ENCODE results near the gene MPEG1. TPM values are rescaled to one million over a fixed set of nuclear protein-coding genes. Genes with fewer than 3 reads are reported as not detected.
A peak's percentile ranks its signal among the peaks of the same experiment; 100 is the strongest.

The MPEG1 gene
- total and polyA plus RNA-seq, 9 donors = 8.8 to 13.8 (median 11.9) TPM

DNA sequence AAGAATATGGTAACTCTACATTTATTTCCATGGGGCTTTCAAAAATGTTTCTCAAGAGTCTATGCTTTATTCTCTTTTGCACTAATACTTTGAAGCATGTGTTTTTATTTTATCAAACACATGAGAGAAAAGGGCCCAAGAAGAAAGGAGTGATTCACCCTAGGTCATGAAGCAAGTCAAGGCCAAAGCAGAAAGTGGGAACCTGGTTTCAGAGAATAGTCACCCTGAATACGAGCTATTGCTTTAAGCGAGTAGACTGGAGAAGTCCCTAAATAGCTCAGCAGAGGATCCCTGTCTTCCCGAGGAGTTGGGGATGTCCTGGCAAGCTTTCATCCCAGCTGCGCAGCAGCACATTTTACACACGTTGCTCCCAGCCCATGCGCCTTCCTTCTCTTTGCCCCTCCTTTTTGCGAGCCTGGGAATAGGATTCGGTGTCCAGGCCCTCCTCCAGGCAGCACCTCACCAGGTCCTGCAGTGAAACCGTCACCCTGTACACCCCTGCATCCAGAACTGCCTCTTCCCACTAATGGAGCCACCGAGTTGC, 19.1 kb downstream of the MPEG1 start:
- H3K4me3 ChIP-seq (ENCODE audit: low read length) = no peak overlapping the region
- no peaks in the 10 kb centered on the region for H3K9me3 ChIP-seq (replicated peaks; ENCODE audit: control insufficient read depth, low read depth, low read length)
- WGBS (ENCODE audit: insufficient coverage) = 40% methylated on average over 10 of the region's 10 CpGs
- H3K27me3 ChIP-seq (ENCODE audit: control insufficient read depth, insufficient read depth, low read length) = no peaks in the 10 kb centered on the region
- H3K4me1 ChIP-seq (ENCODE audit: control insufficient read depth, insufficient read depth, low read length) = peaks cover 18% of the 10 kb centered on the region
- H3K27ac ChIP-seq (ENCODE audit: low read length) = no peak overlapping the region
- DNase-seq = peak; percentile 87
- peaks cover 61% of the 10 kb centered on the region for H3K36me3 ChIP-seq (ENCODE audit: control insufficient read depth, insufficient read depth, low read length)

- no peak overlapping the region for H3K4me3 ChIP-seq (ENCODE audit: low read length)
- no peak for DNase-seq
- no peak overlapping the region for H3K27ac ChIP-seq (ENCODE audit: low read length)
- H3K9me3 ChIP-seq (replicated peaks; ENCODE audit: control insufficient read depth, low read depth, low read length) = no peaks in the 10 kb centered on the region
- WGBS (ENCODE audit: insufficient coverage) = 100% methylated on average over 1 of the region's 4 CpGs
- H3K4me1 ChIP-seq (ENCODE audit: control insufficient read depth, insufficient read depth, low read length) = peaks cover 17% of the 10 kb centered on the region
- peaks cover 68% of the 10 kb centered on the region for H3K36me3 ChIP-seq (ENCODE audit: control insufficient read depth, insufficient read depth, low read length)
- no peaks in the 10 kb centered on the region for H3K27me3 ChIP-seq (ENCODE audit: control insufficient read depth, insufficient read depth, low read length)
Observed at GRCh38 chr11:59192446-59193020, 20.2 kb downstream of the MPEG1 start.

DNA sequence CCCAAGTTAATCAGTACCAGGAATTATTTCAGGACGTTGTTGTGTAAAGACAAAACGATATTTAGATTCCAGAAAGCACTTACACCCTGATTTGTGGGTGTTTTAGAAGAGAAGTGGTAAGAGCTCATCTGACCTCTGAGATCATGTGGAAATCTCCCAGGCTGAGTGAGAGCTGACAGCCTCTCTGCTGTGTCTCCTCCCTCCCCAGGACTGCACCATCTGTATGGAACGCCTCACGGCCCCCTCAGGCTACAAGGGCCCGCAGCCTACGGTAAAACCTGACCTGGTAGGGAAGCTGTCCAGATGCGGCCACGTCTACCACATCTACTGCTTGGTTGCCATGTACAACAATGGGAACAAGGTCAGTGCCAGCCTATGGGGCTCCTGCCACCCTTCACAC, 20.8 kb downstream of the MPEG1 start:
- no peak overlapping the region for H3K27ac ChIP-seq (ENCODE audit: low read length)
- H3K9me3 ChIP-seq (replicated peaks; ENCODE audit: control insufficient read depth, low read depth, low read length) = no peaks in the 10 kb centered on the region
- H3K27me3 ChIP-seq (ENCODE audit: control insufficient read depth, insufficient read depth, low read length) = no peaks in the 10 kb centered on the region
- no peak for DNase-seq
- WGBS (ENCODE audit: insufficient coverage) = 83% methylated on average over 6 of the region's 8 CpGs
- H3K4me1 ChIP-seq (ENCODE audit: control insufficient read depth, insufficient read depth, low read length) = peaks cover 22% of the 10 kb centered on the region
- peaks cover 66% of the 10 kb centered on the region for H3K36me3 ChIP-seq (ENCODE audit: control insufficient read depth, insufficient read depth, low read length)
- H3K4me3 ChIP-seq (ENCODE audit: low read length) = no peak overlapping the region

DNA sequence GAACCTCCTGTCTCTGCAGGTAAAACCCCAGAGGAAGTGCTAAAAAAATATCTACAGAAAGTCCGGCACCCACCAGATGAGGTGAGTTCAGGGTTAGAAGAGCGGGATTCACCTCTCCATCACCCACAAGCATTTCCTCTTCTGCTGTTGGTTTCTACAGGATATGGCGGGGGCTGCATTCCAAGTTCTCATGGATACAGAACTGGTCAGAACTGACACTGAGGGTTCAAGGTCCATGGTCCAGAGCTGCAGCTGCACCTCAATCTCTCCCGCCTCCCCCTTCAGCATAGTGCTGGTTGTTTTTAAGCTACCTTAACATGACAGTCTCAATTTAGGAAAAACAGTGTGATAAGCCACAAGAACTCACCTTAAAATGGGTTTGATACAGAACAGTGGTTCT, 21.6 kb downstream of the MPEG1 start:
- no peak overlapping the region for H3K27ac ChIP-seq (ENCODE audit: low read length)
- peaks cover 30% of the 10 kb centered on the region for H3K4me1 ChIP-seq (ENCODE audit: control insufficient read depth, insufficient read depth, low read length)
- DNase-seq = no peak
- no peaks in the 10 kb centered on the region for H3K27me3 ChIP-seq (ENCODE audit: control insufficient read depth, insufficient read depth, low read length)
- H3K36me3 ChIP-seq (ENCODE audit: control insufficient read depth, insufficient read depth, low read length) = peaks cover 58% of the 10 kb centered on the region
- WGBS (ENCODE audit: insufficient coverage) = no CpG with 5 or more reads among the region's 4 CpGs
- H3K9me3 ChIP-seq (replicated peaks; ENCODE audit: control insufficient read depth, low read depth, low read length) = no peaks in the 10 kb centered on the region
- H3K4me3 ChIP-seq (ENCODE audit: low read length) = no peak overlapping the region

DNA sequence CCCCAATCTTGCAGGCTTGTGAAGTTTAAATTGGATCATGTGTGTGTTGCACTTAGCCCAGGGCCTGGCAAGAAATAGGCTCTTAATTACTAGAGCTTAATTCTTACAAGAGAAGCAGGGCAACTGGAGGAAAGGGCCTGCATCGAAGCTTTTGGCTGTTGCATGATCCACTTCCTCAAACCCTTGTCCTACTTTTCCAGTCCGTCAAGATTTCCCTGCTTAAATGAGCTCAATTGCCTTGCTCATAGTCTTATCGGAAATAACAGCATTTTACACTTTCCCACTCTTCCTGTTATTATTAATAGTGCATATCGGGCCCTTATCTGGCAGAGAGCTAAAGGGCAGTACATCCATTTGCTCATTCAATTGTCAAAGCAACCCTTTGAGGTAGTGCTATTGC, 22.7 kb downstream of the MPEG1 start:
- Histone ChIP-seq H3K36me3 (ENCODE audit: control insufficient read depth, insufficient read depth, low read length) (peaks cover 52% of the 10 kb centered on the region), H3K27me3 (ENCODE audit: control insufficient read depth, insufficient read depth, low read length) (no peaks in the 10 kb centered on the region), H3K27ac (ENCODE audit: low read length) (no peak overlapping the region), H3K4me1 (ENCODE audit: control insufficient read depth, insufficient read depth, low read length) (peaks cover 41% of the 10 kb centered on the region), H3K4me3 (ENCODE audit: low read length) (no peak overlapping the region), H3K9me3 (replicated peaks; ENCODE audit: control insufficient read depth, low read depth, low read length) (no peaks in the 10 kb centered on the region)
- no peak for DNase-seq
- 56% methylated on average over 1 of the region's 4 CpGs for WGBS (ENCODE audit: insufficient coverage)

- Histone ChIP-seq H3K27ac (ENCODE audit: low read length) (no peak overlapping the region), H3K27me3 (ENCODE audit: control insufficient read depth, insufficient read depth, low read length) (no peaks in the 10 kb centered on the region), H3K4me3 (ENCODE audit: low read length) (no peak overlapping the region), H3K9me3 (replicated peaks; ENCODE audit: control insufficient read depth, low read depth, low read length) (no peaks in the 10 kb centered on the region), H3K36me3 (ENCODE audit: control insufficient read depth, insufficient read depth, low read length) (peaks cover 48% of the 10 kb centered on the region), H3K4me1 (ENCODE audit: control insufficient read depth, insufficient read depth, low read length) (peaks cover 49% of the 10 kb centered on the region)
- 85% methylated on average over 4 of the region's 4 CpGs for WGBS (ENCODE audit: insufficient coverage)
- DNase-seq = no peak
Observed at GRCh38 chr11:59188954-59189353, 23.8 kb downstream of the MPEG1 start.

- Histone ChIP-seq H3K27me3 (ENCODE audit: control insufficient read depth, insufficient read depth, low read length) (no peaks in the 10 kb centered on the region), H3K27ac (ENCODE audit: low read length) (peak overlapping the region; percentile 78), H3K4me1 (ENCODE audit: control insufficient read depth, insufficient read depth, low read length) (peaks cover 54% of the 10 kb centered on the region), H3K36me3 (ENCODE audit: control insufficient read depth, insufficient read depth, low read length) (peaks cover 43% of the 10 kb centered on the region), H3K4me3 (ENCODE audit: low read length) (no peak overlapping the region), H3K9me3 (replicated peaks; ENCODE audit: control insufficient read depth, low read depth, low read length) (no peaks in the 10 kb centered on the region)
- 49% methylated on average over 4 of the region's 6 CpGs for WGBS (ENCODE audit: insufficient coverage)
- DNase-seq = peak; percentile 86
Observed at GRCh38 chr11:59187587-59187986, 25.1 kb downstream of the MPEG1 start.

DNA sequence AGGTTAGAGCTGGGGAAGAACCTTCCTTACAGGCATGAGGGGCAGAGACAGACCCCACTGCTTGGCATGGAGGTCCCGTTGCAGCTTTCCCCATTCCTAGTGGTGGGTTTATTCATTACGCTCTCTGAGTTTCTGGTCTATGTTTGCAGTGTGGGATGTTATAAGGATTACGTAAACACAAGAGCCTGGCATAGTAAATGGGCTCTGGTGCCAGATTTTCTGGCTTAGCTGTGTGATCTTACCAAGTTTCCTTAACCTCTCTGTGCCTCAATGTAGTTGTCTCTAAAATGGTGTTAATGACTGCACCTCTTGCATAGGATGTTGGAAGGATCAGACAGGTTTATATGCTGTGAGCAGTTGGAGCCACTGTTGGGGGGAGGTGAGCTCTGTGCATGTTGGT, 25.7 kb downstream of the MPEG1 start:
- H3K27ac ChIP-seq (ENCODE audit: low read length) = peak overlapping the region; percentile 78
- H3K27me3 ChIP-seq (ENCODE audit: control insufficient read depth, insufficient read depth, low read length) = no peaks in the 10 kb centered on the region
- peaks cover 54% of the 10 kb centered on the region for H3K4me1 ChIP-seq (ENCODE audit: control insufficient read depth, insufficient read depth, low read length)
- no peaks in the 10 kb centered on the region for H3K9me3 ChIP-seq (replicated peaks; ENCODE audit: control insufficient read depth, low read depth, low read length)
- H3K4me3 ChIP-seq (ENCODE audit: low read length) = no peak overlapping the region
- H3K36me3 ChIP-seq (ENCODE audit: control insufficient read depth, insufficient read depth, low read length) = peaks cover 43% of the 10 kb centered on the region
- no peak for DNase-seq
- 71% methylated on average over 1 of the region's 3 CpGs for WGBS (ENCODE audit: insufficient coverage)

DNA sequence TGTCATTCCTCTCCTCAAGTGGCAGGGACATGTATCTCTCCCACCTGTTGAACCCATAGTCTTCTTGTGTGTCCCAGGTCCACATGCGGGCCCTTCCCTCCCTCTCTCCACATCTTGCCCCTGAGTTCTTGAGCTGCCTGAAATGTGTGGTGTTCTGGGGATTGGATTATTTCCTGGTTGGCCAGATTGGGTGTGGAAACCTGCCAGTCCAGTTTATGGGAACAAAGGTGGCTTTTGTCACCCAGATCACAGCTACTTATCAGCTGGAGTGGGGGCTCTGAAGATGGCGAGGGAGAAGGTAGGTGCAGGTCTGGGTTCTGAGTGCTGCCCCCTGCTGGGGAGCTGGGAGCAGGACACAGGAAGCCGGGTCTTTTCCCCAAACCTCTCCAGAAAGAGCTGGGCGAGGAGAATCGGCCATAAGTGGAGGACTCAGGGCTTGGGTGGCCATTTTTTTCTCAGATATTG, 26.6 kb downstream of the MPEG1 start:
- H3K27ac ChIP-seq (ENCODE audit: low read length) = peak overlapping the region; percentile 78
- no peaks in the 10 kb centered on the region for H3K9me3 ChIP-seq (replicated peaks; ENCODE audit: control insufficient read depth, low read depth, low read length)
- 83% methylated on average over 1 of the region's 5 CpGs for WGBS (ENCODE audit: insufficient coverage)
- peaks cover 41% of the 10 kb centered on the region for H3K36me3 ChIP-seq (ENCODE audit: control insufficient read depth, insufficient read depth, low read length)
- H3K4me3 ChIP-seq (ENCODE audit: low read length) = no peak overlapping the region
- H3K27me3 ChIP-seq (ENCODE audit: control insufficient read depth, insufficient read depth, low read length) = no peaks in the 10 kb centered on the region
- peaks cover 54% of the 10 kb centered on the region for H3K4me1 ChIP-seq (ENCODE audit: control insufficient read depth, insufficient read depth, low read length)
- DNase-seq = no peak

GRCh38 chr11:59185386-59185945, 27.3 kb downstream of the MPEG1 start:
- Histone ChIP-seq H3K4me3 (ENCODE audit: low read length) (no peak overlapping the region), H3K27me3 (ENCODE audit: control insufficient read depth, insufficient read depth, low read length) (no peaks in the 10 kb centered on the region), H3K36me3 (ENCODE audit: control insufficient read depth, insufficient read depth, low read length) (peaks cover 37% of the 10 kb centered on the region), H3K27ac (ENCODE audit: low read length) (no peak overlapping the region), H3K9me3 (replicated peaks; ENCODE audit: control insufficient read depth, low read depth, low read length) (no peaks in the 10 kb centered on the region), H3K4me1 (ENCODE audit: control insufficient read depth, insufficient read depth, low read length) (peaks cover 54% of the 10 kb centered on the region)
- no peak for DNase-seq
- WGBS (ENCODE audit: insufficient coverage) = no CpG with 5 or more reads among the region's 5 CpGs

Measured in muscle of leg (tissue), 11 donors.